DMS53 (cell line): ENCODE data around the gene PPM1H.

Experiments
- DNase-seq: peaks from one replicate; lab custom pipeline; 2025; lab: John Stamatoyannopoulos, UW

The PPM1H gene

GRCh38 chr12:62604373-62604772, 330.6 kb downstream of the PPM1H start:
- no peak for DNase-seq

GRCh38 chr12:62603811-62604098, 331.2 kb downstream of the PPM1H start:
- no peak for DNase-seq

DNA sequence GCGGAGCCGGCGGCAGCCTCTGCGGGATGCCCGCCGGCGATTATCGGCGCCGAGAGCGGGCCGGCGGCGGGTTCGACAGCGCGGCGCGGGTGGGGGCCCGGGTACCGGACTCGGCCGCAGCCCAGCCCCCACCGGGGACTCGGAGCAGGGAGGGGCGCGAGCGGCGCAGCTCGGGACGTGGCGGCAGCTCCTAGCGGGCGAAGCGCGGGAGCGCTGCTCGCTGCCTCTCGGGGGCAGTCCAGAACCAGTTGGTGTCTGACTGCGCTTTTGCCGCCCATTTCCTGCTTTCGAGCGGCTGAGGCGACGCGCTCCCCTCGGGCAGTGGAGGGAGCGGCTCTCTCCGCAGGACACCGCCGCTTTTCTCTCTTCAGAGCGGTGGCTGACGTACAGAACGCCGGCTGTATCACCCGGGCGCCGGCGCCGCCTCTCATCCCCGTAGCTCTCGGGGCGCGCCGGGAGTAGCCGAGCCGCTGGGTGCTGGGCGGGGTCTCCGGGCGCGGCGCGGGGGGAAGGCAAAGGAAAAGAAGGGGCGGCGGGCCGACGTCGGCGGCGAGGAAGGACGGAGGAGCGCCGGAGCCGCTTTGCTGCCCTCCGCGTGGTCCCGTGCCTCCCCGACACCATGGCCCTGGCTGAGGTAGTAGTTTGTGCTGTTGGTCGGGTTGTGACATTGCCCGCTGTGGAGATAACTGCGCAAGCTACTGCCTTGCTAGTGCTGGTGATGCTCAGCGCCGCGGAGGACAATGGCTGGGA, 331.7 kb downstream of the PPM1H start:
- peak; percentile 97 for DNase-seq

DNA sequence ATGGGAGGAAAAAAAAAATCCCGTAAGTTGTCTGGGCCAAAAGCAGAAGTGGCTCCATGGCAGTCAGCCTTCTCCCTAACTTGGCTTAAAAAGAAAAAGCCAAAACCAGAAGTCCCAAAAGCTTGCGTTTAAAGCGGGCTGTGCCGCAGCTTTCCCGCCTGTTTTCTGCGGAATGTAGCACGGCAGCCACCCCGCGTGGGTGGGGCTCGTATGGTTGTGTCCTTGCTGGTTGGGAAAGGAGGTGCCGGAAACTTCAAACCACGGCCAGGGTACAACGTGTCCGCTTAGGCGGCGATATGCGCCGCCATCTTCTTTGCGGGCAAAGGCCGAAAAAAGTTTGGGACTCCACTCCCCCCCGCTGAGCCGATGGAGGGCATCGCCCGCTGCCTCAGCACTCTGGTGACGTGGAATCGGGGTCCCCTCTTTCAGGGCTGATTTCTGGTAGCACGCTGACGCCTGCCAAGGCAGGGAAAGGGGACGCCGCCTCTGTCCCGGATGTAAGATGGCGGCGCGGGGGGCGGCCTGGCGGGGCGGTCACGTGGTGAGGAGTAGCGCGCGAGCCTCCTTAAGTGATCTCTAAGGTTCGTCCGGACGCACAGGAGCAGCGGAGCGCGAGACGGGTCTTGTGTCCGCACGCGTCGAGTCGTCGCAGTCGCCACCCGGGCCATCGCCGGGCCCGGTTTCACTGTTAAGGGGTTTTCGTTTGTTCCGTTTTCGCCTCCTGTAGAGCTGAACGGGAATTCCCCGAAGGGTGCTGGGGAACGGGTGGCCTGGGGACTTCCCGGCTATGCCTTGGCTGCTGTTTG, 332.5 kb downstream of the PPM1H start:
- DNase-seq: peak; percentile 96

- DNase-seq: peak; percentile 29
These were observed 333.2 kb downstream of the PPM1H start for GRCh38 chr12:62601765-62602164.

- DNase-seq: peak; percentile 36
These were observed 335.0 kb downstream of the PPM1H start for GRCh38 chr12:62599854-62600437.

DNA sequence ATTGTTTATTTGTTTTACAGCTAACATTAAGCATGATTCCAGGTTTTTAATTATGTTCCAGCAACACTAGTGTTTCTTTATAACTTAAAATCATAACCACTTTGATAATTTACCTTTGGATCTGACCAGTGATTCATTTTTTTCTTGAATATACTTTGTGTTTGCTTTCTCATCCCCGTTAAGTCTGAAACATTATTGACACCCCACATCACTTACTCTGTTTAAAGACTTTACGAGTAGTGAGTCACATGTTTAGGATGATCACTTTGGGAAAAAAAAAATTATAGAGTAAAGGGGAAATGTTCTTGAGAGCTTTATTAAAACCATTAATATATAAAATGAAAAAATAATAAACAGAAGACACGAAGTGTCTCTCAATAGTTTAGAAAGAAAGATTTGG, 336.1 kb downstream of the PPM1H start:
- DNase-seq: no peak

GRCh38 chr12:62597253-62597652, 337.7 kb downstream of the PPM1H start:
- no peak for DNase-seq
